Gastrocnemius medialis (tissue), 4 donors: ENCODE data around the gene SCRN3.

Experiments used
- CTCF ChIP-seq, 5 experiments: fragments of 450-650 bp in 3 of 5; fragments of 200-600 bp in 2 of 5; sonication (generic) in 2 of 5; IDR thresholded peaks in 4 of 5; conservative IDR thresholded peaks in 1 of 5; 1 replicate in 4 of 5; 2 replicates in 1 of 5; pipeline ENCODE4 v1.5.1; 2016 to 2019; ENCODE audit warnings: antibody characterized with exemption in 5 of 5, mild to moderate bottlenecking in 3 of 5, moderate library complexity in 3 of 5
- POLR2A ChIP-seq, 2 donors: fragments of 450-650 bp; IDR thresholded peaks; one replicate each; pipeline ENCODE4 v1.6.1; 2017; ENCODE audit warnings: antibody characterized with exemption in 2 of 2, mild to moderate bottlenecking in 2 of 2, moderate library complexity in 2 of 2

GRCh38 chr2:174362949-174363348 lies 32.6 kb upstream of the SCRN3 start:
- TF ChIP-seq CTCF (IDR thresholded peaks at IDR 0.05 in 4 of 5, conservative IDR thresholded peaks at IDR 0.05 in 1 of 5) (no peak), POLR2A (IDR thresholded peaks at IDR 0.05) (no peak)
